GM23338 (cell line): ENCODE measurements around the gene BAHCC1. TPM values are rescaled to one million over a fixed set of nuclear protein-coding genes. Genes with fewer than 3 reads are reported as not detected.

Source experiments
- ATAC-seq: fragments of 200-7000 bp; cut with Tn5 transposase; 3 replicates; pipeline ENCODE4 v1.9.1; 2020
- DNase-seq: peaks from one replicate; pipeline ENCODE4 v3.0.0-alpha.2; 2015; ENCODE audit warnings: low spot score
- H2AFZ ChIP-seq: fragments of 200-600 bp; sonication (generic); 2 replicates; pipeline ENCODE4 v1.8.0; 2016; ENCODE audit warnings: antibody characterized with exemption, mild to moderate bottlenecking, moderate library complexity
- H3F3A ChIP-seq: fragments of 200-600 bp; sonication (generic); replicated peaks from 2 replicates; pipeline ENCODE4 v1.8.0; 2017; ENCODE audit warnings: antibody characterized with exemption, mixed run types, low read depth
- H3K27ac ChIP-seq: fragments of 200-600 bp; sonication (generic); 2 replicates; pipeline ENCODE4 v1.6.1; 2016; ENCODE audit warnings: low read depth
- H3K27me3 ChIP-seq: fragments of 200-600 bp; sonication (generic); 2 replicates; pipeline ENCODE4 v1.8.0; 2016; ENCODE audit warnings: mild to moderate bottlenecking, mixed run types, moderate library complexity; ENCODE audit not compliant: insufficient read depth
- H3K36me3 ChIP-seq: fragments of 200-600 bp; sonication (generic); 2 replicates; pipeline ENCODE4 v1.8.0; 2016; ENCODE audit warnings: mild to moderate bottlenecking; ENCODE audit not compliant: insufficient read depth
- H3K4me1 ChIP-seq: fragments of 200-600 bp; sonication (generic); 2 replicates; pipeline ENCODE4 v1.8.0; 2016; ENCODE audit warnings: mild to moderate bottlenecking, moderate library complexity; ENCODE audit not compliant: insufficient read depth
- H3K4me2 ChIP-seq: fragments of 200-600 bp; sonication (generic); 2 replicates; pipeline ENCODE4 v1.7.1; 2017; ENCODE audit warnings: mixed run types
- H3K4me3 ChIP-seq: fragments of 200-600 bp; sonication (generic); 2 replicates; pipeline ENCODE4 v1.6.1; 2016; ENCODE audit warnings: mixed run types
- H3K79me2 ChIP-seq: fragments of 200-600 bp; sonication (generic); replicated peaks from 2 replicates; pipeline ENCODE4 v1.8.0; 2017; ENCODE audit warnings: mild to moderate bottlenecking; ENCODE audit not compliant: insufficient read depth
- H3K9me2 ChIP-seq: fragments of 200-600 bp; sonication (generic); 2 replicates; pipeline ENCODE4 v1.8.0; 2017; ENCODE audit not compliant: insufficient read depth
- H4K20me1 ChIP-seq: fragments of 200-600 bp; sonication (generic); replicated peaks from 2 replicates; pipeline ENCODE4 v1.8.0; 2017; ENCODE audit warnings: mild to moderate bottlenecking; ENCODE audit not compliant: insufficient read depth
- H3K27ac Mint-ChIP-seq: 2 replicates; pipeline ENCODE4 v1.8.0; 2020; ENCODE audit warnings: inconsistent platforms, mild to moderate bottlenecking, moderate library complexity, mixed read lengths
- H3K27me3 Mint-ChIP-seq: 3 replicates; pipeline ENCODE4 v1.8.0; 2022; ENCODE audit warnings: low read depth, mild to moderate bottlenecking, moderate library complexity, mixed read lengths, inconsistent platforms; ENCODE audit not compliant: insufficient read depth, poor library complexity
- H3K36me3 Mint-ChIP-seq: 3 replicates; pipeline ENCODE4 v1.8.0; 2021; ENCODE audit warnings: low read depth, mild to moderate bottlenecking, inconsistent platforms, moderate library complexity, mixed read lengths
- H3K4me1 Mint-ChIP-seq: 3 replicates; pipeline ENCODE4 v1.8.0; 2020; ENCODE audit warnings: mild to moderate bottlenecking, inconsistent platforms, mixed read lengths
- H3K4me3 Mint-ChIP-seq: 3 replicates; pipeline ENCODE4 v1.8.0; 2021; ENCODE audit warnings: moderate library complexity, mild to moderate bottlenecking, inconsistent platforms, mixed read lengths
- H3K9me3 Mint-ChIP-seq: 3 replicates; pipeline ENCODE4 v1.8.0; 2020; ENCODE audit warnings: moderate library complexity, mild to moderate bottlenecking, inconsistent platforms, mixed read lengths
- CREB1 ChIP-seq: fragments of 250-450 bp; sonication (Bioruptor Pico); IDR thresholded peaks from 2 replicates; pipeline ENCODE4 v1.5.0; 2020; ENCODE audit warnings: low read depth, mild to moderate bottlenecking, moderate library complexity
- EZH2phosphoT487 ChIP-seq: fragments of 200-600 bp; sonication (generic); IDR thresholded peaks from one replicate; pipeline ENCODE4 v1.8.1; 2018; ENCODE audit warnings: antibody characterized with exemption; ENCODE audit not compliant: unreplicated experiment
- JUNB ChIP-seq: IDR thresholded peaks from one replicate; pipeline ENCODE4 v1.6.1; 2016; ENCODE audit warnings: antibody characterized with exemption; ENCODE audit not compliant: unreplicated experiment
- NANOG ChIP-seq: IDR thresholded peaks from 2 replicates; pipeline ENCODE4 v1.6.1; 2016; ENCODE audit warnings: antibody characterized with exemption, borderline replicate concordance
- POLR2AphosphoS5 ChIP-seq: IDR thresholded peaks from 2 replicates; pipeline ENCODE4 v1.6.1; 2016; ENCODE audit warnings: antibody characterized with exemption, low read depth
- ZNF114 ChIP-seq: fragments of 250-450 bp; sonication (Bioruptor Pico); IDR thresholded peaks from 2 replicates; pipeline ENCODE4 v1.5.0; 2020; ENCODE audit warnings: mild to moderate bottlenecking, moderate library complexity
- ZNF331 ChIP-seq: fragments of 250-450 bp; sonication (Bioruptor Pico); IDR thresholded peaks from 2 replicates; pipeline ENCODE4 v1.5.0; 2020; ENCODE audit warnings: low read depth, mild to moderate bottlenecking, moderate library complexity
- long read RNA-seq: library from polyadenylated mRNA; unstranded; transcript quantifications from one replicate; pipeline ENCODE4 v2.0.0, GENCODE V29; 2020; ENCODE audit not compliant: unreplicated experiment
- polyA plus RNA-seq: library from polyadenylated mRNA; unstranded; fragments of >200 nt; fragmentation: Nextera tagmentation; extraction: Ambion mirVana; gene quantifications from 2 replicates; pipeline ENCODE4 v1.2.1, GENCODE V29; 2016
- total RNA-seq: library from RNA; depleted of rRNA; stranded (reverse); fragments of >200 nt; shearing (Covaris generic); gene quantifications from 2 replicates; pipeline ENCODE4 v1.2.3, GENCODE V29; 2014; rRNA removed
- TF ChIP-seq, protein P1 (sequence below): IDR thresholded peaks from 2 replicates; pipeline ENCODE4 v1.6.1; 2016; ENCODE audit warnings: antibody characterized with exemption

Gene BAHCC1
- total RNA-seq (1.1 and 1.8 TPM in 2 replicates), polyA plus RNA-seq (0.17 and 0.24 TPM in 2 replicates)
- long read RNA-seq: 0 reads

GRCh38 chr17:81394921-81395599 lies at the start of gene BAHCC1:
TSS of gene BAHCC1 (plus strand) at chr17:81395457. CDS start at chr17:81399740, 4,283 bp downstream.
- peaks cover 42% of the 10 kb centered on the region for H3K4me1 Mint-ChIP-seq
- Histone ChIP-seq H3K27ac (no peak within 1 kb of the TSS), H3K79me2 (no peaks in the 10 kb centered on the region), H2AFZ (peak within 1 kb of the TSS; percentile 21; the same call in 1 of the 2 replicates), H4K20me1 (peaks cover 10% of the 10 kb centered on the region), H3K4me3 (peak within 1 kb of the TSS; percentile 65), H3K4me1 (peaks cover 47% of the 10 kb centered on the region), H3K4me2 (peak within 1 kb of the TSS; percentile 80), H3K36me3 (no peaks in the 10 kb centered on the region), H3K27me3 (peaks cover 84% of the 10 kb centered on the region), H3K9me2 (no peaks in the 10 kb centered on the region), H3F3A (peaks cover 8% of the 10 kb centered on the region; the same call in 1 of the 2 replicates)
- peaks cover 3% of the 10 kb centered on the region; the same call in 2 of the 3 replicates for H3K9me3 Mint-ChIP-seq
- no peak within 1 kb of the TSS for H3K27ac Mint-ChIP-seq
- ATAC-seq: peak; percentile 42
- TF ChIP-seq ZNF331 (CRISPR knock-in tag) (no peak), ZNF114 (CRISPR knock-in tag) (no peak), EZH2phosphoT487 (no peak), CREB1 (CRISPR knock-in tag) (peak; percentile 77)
- H3K36me3 Mint-ChIP-seq: peaks cover 2% of the 10 kb centered on the region; the same call in 1 of the 3 replicates
- DNase-seq: peak; percentile 99
- H3K4me3 Mint-ChIP-seq: peak within 1 kb of the TSS; percentile 65
- H3K27me3 Mint-ChIP-seq: peaks cover 69% of the 10 kb centered on the region

DNA sequence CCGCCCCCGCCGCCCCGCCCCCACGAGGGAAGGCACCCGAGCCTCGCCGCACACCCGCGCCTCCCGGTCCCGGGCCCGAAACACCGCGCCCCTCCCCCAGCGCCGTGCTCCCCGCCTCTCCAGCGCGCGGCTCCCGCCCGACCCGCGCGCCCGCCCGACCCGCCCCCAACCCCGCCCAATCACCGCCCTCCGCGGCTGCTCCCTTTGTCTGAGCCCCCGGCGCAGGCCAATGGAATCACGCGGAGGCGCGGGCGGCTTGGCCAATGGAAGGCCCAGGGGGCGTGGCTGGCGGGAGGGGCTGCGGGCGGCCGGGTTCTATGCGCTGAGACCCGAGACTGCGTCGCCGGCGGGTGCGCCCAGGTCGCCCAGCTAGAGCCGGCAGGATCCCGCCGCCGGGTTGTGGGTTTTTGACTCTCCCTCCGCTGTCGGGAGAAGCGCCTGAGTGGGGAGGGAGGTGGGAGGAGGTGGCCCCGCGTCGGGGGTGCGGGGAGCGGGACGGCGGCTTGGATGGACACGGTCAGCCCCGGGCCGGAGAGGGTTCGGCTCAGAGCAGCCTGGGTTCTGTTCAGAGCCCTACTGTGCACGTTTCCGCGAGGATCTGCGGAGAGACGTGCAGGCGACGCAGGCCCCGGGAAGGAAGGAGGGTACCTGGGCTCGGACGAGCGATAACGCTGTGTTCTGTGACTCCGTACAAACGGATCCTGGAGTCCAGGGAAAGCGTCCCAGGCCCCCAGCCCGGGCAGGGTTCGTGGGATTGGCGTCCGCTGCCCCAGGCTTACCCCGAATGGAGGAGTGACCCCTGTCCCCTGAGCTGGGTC lies 49.0 kb upstream of the BAHCC1 start:
- peak; percentile 60 for ATAC-seq
- Histone ChIP-seq H3K79me2 (peaks cover 5% of the 10 kb centered on the region), H3K27ac (no peak overlapping the region), H3K4me2 (peak overlapping the region; percentile 93), H3K4me1 (peaks cover 30% of the 10 kb centered on the region), H3K36me3 (no peaks in the 10 kb centered on the region), H3K9me2 (no peaks in the 10 kb centered on the region), H4K20me1 (peaks cover 5% of the 10 kb centered on the region; the same call in 1 of the 2 replicates), H3K27me3 (peaks cover 75% of the 10 kb centered on the region), H3F3A (peaks cover 22% of the 10 kb centered on the region), H3K4me3 (peak overlapping the region; percentile 75), H2AFZ (peak overlapping the region; percentile 76; the same call in 1 of the 2 replicates)
- TF ChIP-seq CREB1 (CRISPR knock-in tag) (peak; percentile 42; the same call in 1 of the 2 replicates), ZNF114 (CRISPR knock-in tag) (no peak), ZNF331 (CRISPR knock-in tag) (no peak), NANOG (no peak), POLR2AphosphoS5 (peak; percentile 84), JUNB (no peak)
- TF ChIP-seq, protein P1, sequence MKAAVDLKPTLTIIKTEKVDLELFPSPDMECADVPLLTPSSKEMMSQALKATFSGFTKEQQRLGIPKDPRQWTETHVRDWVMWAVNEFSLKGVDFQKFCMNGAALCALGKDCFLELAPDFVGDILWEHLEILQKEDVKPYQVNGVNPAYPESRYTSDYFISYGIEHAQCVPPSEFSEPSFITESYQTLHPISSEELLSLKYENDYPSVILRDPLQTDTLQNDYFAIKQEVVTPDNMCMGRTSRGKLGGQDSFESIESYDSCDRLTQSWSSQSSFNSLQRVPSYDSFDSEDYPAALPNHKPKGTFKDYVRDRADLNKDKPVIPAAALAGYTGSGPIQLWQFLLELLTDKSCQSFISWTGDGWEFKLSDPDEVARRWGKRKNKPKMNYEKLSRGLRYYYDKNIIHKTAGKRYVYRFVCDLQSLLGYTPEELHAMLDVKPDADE: peak; percentile 47; the same call in 1 of the 2 replicates
- Mint-ChIP-seq H3K27me3 (peaks cover 73% of the 10 kb centered on the region), H3K9me3 (no peaks in the 10 kb centered on the region; the same call in 2 of the 3 replicates), H3K36me3 (no peaks in the 10 kb centered on the region), H3K4me3 (peak overlapping the region; percentile 66), H3K4me1 (peaks cover 23% of the 10 kb centered on the region), H3K27ac (no peak overlapping the region)
- peak; percentile 99 for DNase-seq
